ENCODE data around the gene SLC66A2. TPM values are rescaled to one million over a fixed set of nuclear protein-coding genes. Genes with fewer than 3 reads are reported as not detected.

Gene SLC66A2
- total and polyA plus RNA-seq, 2 of the 13 experiments (the other 11 are each of a cell fraction or from before 2014, with no cell fraction given): 33.5 to 41.9 TPM

- 98% methylated on average over 20 of the region's 29 CpGs for WGBS (ENCODE audit: low lambda C conversion rate)
- FAIRE-seq: no peak
- TF ChIP-seq FOXC1 (CRISPR knock-in tag; IDR thresholded peaks at IDR 0.05; ENCODE audit: borderline replicate concordance): no peak
- no peak for TF ChIP-seq ZNF260 (CRISPR knock-in tag; IDR thresholded peaks at IDR 0.05; ENCODE audit: borderline replicate concordance, low read depth)
- TF ChIP-seq TEF (CRISPR knock-in tag; IDR thresholded peaks at IDR 0.05): no peak
- no peak for TF ChIP-seq POGZ (CRISPR knock-in tag; IDR thresholded peaks at IDR 0.05)
- TF ChIP-seq ZNF605 (CRISPR knock-in tag; IDR thresholded peaks at IDR 0.05): no peak
- TF ChIP-seq ETV5 (CRISPR knock-in tag; IDR thresholded peaks at IDR 0.05; ENCODE audit: borderline replicate concordance): no peak
- TF ChIP-seq HMGXB4 (CRISPR knock-in tag; IDR thresholded peaks at IDR 0.05; ENCODE audit: borderline replicate concordance in 1 of 2, low read depth in 1 of 2): no peak
- TF ChIP-seq IKZF1 (IDR thresholded peaks at IDR 0.05): no peak
- TF ChIP-seq ZNF343 (CRISPR knock-in tag; IDR thresholded peaks at IDR 0.05): no peak
- no peak for TF ChIP-seq ZBTB40 (IDR thresholded peaks at IDR 0.05)
- TF ChIP-seq ZBTB40 (CRISPR knock-in tag; IDR thresholded peaks at IDR 0.05): no peak
- no peak for TF ChIP-seq NFATC3 (CRISPR knock-in tag; IDR thresholded peaks at IDR 0.05)
These were observed 39.8 kb downstream of the SLC66A2 start for GRCh38 chr18:79911344-79912270.

More at GRCh38 chr18:79911344-79912270, 39.8 kb downstream of the SLC66A2 start:
- ATAC-seq (no peak), DNase-seq (ENCODE audit: low spot score) (no peak)
- Histone ChIP-seq H3K4me2 (ENCODE audit: low read depth, low read length) (no peak overlapping the region), H3K27me3 (ENCODE audit: control insufficient read depth in 1 of 2, insufficient read depth in 2 of 2, low read length in 2 of 2) (no peaks in the 10 kb centered on the region), H3K79me2 (ENCODE audit: insufficient read depth, low read length) (no peaks in the 10 kb centered on the region), H2AFZ (ENCODE audit: low read length) (no peak overlapping the region), H3K4me3 (replicated peaks in 1 of 3; ENCODE audit: insufficient read depth in 1 of 3, low read depth in 2 of 3, low read length in 3 of 3) (no peak overlapping the region), H3K4me1 (ENCODE audit: insufficient read depth, low read length) (no peaks in the 10 kb centered on the region), H3K9me3 (ENCODE audit: low read length) (no peaks in the 10 kb centered on the region), H4K20me1 (ENCODE audit: insufficient read depth, low read length) (peaks cover 22% of the 10 kb centered on the region; the same call in 1 of the 2 replicates), H3K9ac (ENCODE audit: insufficient read depth, low read depth, low read length) (no peak overlapping the region), H3K36me3 (replicated peaks in 1 of 2; ENCODE audit: control insufficient read depth in 1 of 2, insufficient read depth in 2 of 2, low read length in 2 of 2) (peaks cover 9 to 33% of the 10 kb centered on the region in 2 experiments; a peak in 4 of 5 replicates), H3K27ac (ENCODE audit: extremely low read length, insufficient read depth, low read length) (no peak overlapping the region)
- no TSS peak for BruUV-seq (replicated peaks)
- ChIA-PET CTCF (ENCODE audit: low intra/inter-chr PET ratio, low total read pairs) (no interaction called here), POLR2A (no interaction called here)
- in situ Hi-C loops (cut with HindIII; ENCODE audit: extremely low pct_ligation_motif_present, low pct_unique_long_range_greater_than_20kb): no loop called here
- intact Hi-C loops (cut with micrococcal nuclease; ENCODE audit: unreplicated experiment): no loop called here
